HG02852 (cell line): ENCODE data around the gene SOX10.
"Not testable (repeated sequence)": the region's sequence is repeated elsewhere in the genome, so short reads cannot be mapped to it uniquely, and the experiment has no call there.

Experiments
- ATAC-seq: cut with Tn5 transposase; IDR thresholded peaks from one replicate; pipeline ENCODE4 v1.9.1; 2021; ENCODE audit warnings: mild to moderate bottlenecking, moderate library complexity; ENCODE audit not compliant: unreplicated experiment

The SOX10 gene

DNA sequence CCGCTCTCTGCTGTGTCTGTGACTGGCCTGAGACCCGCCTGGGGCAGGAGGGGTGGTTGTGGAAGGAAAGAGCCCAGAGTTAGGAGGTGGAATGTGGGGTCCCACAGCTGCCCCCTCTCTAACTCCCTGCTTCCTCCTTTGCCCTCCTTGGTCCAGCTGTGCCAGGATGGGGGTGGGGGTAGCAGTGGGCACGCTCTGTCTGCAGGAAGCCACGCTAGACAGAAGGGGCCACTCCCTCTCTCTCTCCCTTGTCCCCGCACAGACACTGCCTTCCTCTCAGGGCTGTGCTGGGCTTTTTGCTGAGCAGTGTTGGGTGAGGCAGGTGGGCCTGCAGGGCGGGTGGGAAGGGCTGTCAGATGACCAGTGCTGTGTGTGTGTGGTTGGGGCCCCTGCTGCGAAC is 2.0 kb upstream of the SOX10 start:
- no peak for ATAC-seq

GRCh38 chr22:37985751-37986281 is 1.5 kb upstream of the SOX10 start:
- ATAC-seq, result no peak

- no peak for ATAC-seq
These were observed 763 bp upstream of the SOX10 start for GRCh38 chr22:37985050-37985585.

GRCh38 chr22:37982938-37983859 is 1.2 kb downstream of the SOX10 start:
- no peak for ATAC-seq

DNA sequence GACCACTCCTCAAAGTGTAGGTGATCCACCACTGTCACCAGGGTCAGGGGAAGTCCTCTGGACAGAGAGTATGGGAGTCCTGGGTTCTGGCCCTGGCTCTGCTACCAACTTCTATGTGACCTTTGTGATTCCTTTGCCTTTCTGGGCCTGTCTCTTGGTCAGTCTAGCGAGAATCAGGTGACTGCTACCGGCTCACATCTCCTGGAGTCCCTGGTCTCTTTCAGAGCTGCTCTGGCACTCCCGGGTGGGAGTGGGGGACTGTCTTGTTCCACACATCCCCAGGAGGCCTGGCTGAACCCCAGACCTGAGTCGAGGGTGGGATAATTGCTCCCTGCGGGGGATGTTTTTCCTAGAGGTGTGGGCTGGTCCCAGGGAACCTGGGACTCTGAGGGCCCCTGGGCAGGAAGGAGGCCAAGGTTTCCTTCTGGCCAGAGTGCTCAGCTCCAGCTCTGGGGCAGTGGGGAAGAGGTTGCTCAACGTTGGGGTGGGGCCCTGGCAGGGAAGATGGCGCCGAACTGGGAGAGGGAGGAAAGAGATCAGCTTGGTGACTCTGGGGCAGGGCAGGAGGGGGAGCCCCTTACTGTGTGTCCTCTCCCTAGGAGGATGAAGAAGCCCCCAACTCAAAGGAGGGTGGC is 2.1 kb downstream of the SOX10 start:
- ATAC-seq, result no peak

DNA sequence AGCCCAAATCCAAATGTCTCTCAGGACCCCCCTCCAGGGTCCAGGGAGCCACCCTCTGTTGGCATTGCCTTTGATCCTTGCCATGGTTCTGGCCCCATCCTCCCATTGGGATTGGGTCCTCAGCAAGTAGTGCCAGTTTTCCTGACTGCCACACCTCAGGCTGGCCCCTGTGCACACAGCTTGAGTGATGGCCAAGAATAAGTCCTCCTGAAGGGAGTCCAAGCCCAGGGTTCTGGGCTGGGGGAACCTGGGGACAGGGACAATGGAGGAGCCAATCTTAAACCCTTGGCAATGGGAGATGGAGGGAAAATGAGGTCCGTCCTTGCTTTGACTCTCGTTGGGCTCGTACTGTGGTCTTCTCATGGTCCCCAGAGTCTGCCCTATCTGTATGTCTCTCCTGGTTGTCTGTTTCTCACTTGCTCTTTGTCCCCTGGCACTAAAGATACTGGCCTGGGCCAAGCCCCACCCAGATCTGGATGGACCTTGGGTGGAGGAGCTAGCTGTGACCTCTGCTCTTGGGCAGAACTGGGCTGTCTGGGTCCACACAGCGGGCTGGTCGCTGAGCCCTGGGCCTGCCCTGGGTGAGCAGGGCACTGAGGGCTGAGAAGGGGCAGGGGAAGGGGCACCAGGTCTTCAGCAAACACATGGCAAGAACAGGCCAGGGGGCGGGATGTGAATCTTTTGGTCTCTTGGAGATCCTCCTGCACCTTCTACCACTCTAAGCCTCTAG is 2.9 kb downstream of the SOX10 start:
- no peak for ATAC-seq

- ATAC-seq, result no peak
These were observed 4.6 kb downstream of the SOX10 start for GRCh38 chr22:37979782-37980181.

- no peak for ATAC-seq
These were observed 7.8 kb downstream of the SOX10 start for GRCh38 chr22:37976547-37976946.

DNA sequence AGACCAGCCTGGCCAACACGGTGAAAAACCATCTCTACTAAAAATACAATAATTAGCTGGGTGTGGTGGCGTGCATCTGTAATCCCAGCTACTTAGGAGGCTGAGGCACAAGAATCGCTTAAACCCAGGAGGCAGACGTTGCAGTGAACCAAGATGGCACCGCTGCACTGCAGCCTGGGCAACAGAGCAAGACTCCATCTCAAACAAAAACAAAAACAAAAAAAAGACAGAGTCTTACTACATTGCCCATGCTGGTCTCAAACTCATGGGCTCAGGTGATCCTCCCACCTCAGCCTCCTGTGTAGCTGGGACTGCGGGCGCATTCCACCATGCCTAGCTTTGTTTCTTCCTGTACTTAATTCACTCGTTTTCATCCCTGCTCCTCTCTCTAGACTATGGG is 8.3 kb downstream of the SOX10 start:
- not testable (repeated sequence) for ATAC-seq

- no peak for ATAC-seq
These were observed 9.2 kb downstream of the SOX10 start for GRCh38 chr22:37975153-37975552.

DNA sequence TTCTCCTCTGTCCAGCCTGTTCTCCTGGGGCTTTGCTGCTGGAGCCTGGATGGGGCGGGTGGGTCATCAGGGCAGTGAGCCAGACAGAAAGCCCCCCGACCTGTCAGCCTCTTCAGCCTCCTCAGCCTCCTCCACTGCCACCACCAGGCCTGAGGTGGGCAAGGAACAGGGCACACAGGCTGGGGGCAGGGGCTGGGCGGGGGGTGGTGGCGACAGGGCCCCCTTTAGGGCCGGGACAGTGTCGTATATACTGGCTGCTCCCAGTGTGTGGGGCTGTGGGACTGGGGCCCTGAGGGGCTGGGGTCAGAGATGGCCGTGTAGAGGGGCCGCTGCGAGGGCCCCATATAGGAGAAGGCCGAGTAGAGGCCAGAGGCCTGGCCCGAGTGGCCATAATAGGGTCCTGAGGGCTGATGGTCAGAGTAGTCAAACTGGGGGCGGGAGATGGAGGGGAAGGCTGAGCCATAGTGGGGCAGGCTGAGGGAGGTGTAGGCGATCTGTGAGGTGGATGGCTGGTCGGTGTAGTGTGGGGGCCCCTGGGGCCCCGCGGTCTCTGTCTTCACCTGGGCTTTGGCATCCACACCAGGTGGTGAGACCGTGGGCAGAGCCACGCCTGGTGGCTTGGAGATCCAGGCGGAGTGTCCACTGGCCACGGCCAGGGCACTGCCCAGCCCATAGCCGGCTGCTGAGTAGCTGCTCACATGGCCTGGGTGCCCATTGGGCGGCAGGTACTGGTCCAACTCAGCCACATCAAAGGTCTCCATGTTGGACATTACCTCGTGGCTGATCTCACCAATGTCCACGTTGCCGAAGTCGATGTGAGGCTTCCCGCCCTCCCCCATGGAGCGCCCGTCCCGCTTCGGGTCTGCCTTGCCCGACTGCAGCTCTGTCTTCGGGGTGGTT is 10.8 kb downstream of the SOX10 start:
- no peak for ATAC-seq

DNA sequence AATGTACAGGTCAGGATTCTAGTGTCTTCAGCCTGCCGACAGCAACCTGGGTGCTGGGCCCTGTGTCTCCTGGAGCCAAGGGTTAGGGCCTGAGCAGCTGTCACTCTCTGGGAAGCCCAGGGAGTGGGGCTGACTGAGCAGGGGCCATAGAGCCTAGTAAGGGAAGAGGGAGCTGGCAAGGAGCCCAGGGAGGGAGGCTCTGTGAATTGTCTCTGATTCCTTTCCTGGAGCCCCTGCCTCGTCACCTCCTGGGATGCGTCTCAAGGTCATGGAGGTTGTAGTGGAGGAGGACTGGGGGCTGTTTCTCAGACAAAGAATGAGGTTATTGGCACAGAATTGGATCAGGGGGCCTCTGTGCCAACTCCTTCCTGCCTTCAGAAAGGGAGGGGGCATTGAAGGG is 11.8 kb downstream of the SOX10 start:
- no peak for ATAC-seq

GRCh38 chr22:37971475-37972434 is 12.6 kb downstream of the SOX10 start:
- no peak for ATAC-seq

DNA sequence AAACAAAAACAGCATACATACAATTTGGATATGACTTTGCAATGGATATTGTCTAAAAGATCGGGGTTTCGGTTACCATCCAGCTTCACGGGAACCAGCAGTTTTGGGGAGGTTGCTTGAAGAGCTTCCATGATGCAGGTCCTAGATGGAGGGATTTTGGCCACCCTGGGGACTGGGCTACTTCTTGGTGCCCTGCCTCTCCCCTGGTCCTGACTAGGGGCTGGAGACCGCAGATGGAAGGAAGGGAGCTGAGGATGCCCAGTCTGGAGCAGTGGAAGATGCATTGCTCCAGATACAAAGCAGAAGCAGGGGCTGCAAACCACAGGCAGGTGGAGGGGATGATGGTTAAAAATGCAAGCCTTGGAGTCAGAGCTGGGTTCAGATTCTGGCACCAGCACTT is 13.5 kb downstream of the SOX10 start:
- ATAC-seq, result no peak

DNA sequence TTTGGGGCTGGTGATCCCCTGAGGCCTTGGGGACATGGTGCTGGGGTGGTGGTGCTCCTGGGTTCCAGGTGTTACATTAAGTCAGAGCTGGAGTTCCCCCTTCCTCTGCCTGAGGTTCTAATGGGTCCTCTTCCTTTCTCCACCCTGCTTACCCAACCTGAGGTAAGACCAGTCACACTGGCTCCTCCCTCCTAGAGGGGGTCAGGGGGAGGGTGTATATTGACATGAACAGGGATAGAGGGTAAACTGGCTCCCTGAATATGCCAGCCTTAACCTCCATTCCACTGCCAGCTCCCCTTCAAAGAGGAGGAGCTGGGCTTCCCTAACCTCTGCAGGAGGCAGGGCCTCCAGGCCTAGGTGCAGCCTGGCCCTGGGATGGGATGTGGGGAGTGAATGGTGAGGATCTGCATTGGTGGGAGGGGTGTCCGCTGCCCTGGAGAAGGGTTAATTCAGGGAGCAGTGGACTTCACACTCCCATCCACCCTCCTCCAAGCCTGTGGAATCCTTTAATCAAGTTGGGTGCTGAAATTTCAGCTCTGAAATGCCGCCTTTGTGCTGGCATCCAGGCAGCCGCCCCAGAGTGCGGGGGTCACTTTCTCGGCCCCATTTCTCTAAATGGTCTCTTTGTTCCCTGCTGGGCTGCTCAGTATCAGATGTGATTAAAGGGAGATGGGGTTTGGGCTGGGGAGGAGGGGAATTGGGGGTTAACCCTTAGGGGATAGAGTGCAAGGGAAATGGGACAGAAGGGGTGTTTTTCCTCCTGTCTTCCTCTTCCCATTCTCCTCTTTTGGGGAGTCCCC is 15.7 kb downstream of the SOX10 start:
- no peak for ATAC-seq

DNA sequence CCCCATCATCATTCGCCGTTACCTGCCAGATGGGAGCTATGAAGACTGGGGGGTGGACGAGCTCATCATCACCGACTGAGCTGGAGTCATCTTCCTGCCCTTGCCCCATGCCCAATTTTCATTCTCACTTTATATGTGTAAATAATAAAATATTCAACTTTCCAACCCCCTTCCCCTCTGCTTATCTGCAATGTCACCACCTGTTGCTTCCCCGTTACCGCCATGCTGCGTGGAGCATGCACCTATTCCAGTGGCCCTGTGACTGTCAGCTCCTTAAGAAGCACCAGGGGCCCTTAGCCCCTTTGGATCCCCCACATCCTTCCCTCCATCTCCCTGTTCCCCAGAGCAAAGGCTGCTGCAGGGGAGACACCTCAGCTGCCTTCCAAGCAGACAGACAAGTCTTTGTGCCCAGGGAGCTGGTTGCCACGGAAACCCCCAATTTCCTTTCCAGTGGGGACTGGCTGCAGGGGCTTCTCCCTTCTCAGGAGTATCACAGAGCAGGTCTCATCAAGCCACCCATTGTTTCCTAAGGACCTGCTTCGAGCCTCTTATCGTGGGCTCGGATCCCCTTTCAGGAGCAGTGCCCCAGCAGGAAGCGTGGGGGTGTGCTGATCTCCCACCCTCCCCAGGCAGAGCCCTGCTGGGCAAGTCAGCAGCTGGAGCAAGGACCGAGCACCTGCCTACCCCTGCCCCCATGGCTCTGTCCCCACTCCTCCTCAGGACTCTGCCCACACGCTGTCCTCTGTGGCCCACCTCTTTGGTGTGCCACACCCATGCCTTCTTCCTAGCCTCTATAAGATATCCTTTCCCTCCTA is 16.5 kb downstream of the SOX10 start:
- ATAC-seq, result no peak

GRCh38 chr22:37967147-37967546 is 17.2 kb downstream of the SOX10 start:
- ATAC-seq, result no peak
